ENCODE measurements around the gene ATP6V0E2.
"Not testable (repeated sequence)": the region's sequence is repeated elsewhere in the genome, so short reads cannot be mapped to it uniquely, and the experiment has no call there.

Gene ATP6V0E2

DNA sequence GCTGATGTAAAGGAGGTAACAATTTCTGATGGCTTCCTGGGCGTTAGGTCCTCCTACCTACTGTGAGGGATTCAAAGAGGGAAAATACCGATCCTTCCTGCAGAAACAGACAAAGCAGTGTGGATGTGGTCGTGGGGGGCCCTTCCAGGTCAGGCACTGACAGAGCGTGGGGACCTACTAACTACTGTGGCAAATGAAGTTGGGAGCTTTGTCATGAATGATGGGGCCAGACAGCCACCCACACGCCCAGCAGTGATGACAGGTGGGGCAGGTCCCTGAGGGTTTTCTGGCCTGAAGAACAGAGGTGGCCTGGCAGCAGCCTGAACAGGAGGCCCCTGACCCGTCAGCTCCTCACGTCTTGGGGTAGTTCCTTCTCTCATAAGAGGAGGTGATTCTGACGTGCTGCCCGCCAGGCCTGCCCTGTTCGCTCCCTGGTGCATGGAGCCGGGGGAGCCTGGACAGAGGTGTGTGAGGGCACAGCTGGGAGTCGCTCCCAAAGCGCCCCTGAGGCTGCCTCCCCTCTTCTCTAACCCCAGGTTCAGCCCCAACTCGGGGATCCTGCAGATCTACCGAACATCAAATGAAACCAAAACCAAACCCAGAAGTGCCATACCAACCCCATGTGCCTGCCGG lies 4.2 kb downstream of the ATP6V0E2 start:
- no peak for DNase-seq (ENCODE audit: extremely low read depth in 1 of 2, low read depth in 1 of 2)

DNA sequence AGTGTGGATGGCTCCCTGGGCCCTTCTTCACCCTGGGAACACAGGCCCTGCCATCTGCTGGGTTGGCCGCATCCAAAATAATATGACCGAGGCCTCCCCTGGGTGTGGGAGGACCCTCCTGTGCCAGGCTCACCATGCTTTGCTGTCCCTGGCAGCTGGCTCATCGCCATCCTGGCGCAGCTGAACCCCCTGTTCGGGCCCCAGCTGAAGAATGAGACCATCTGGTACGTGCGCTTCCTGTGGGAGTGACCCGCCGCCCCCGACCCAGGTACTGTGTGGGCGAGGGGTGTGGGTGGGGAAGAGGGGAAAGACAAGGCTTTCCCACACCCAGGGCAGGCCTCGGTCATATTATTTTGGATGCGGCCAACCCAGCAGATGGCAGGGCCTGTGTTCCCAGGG lies 4.8 kb downstream of the ATP6V0E2 start:
- no peak for DNase-seq (ENCODE audit: extremely low read depth in 1 of 2, low read depth in 1 of 2)

GRCh38 chr7:149879271-149879743 lies 5.5 kb downstream of the ATP6V0E2 start:
- no peak for DNase-seq (ENCODE audit: extremely low read depth in 1 of 2, low read depth in 1 of 2)

- DNase-seq (ENCODE audit: extremely low read depth in 1 of 2, low read depth in 1 of 2): no peak
Measured at GRCh38 chr7:149879766-149880637, 6.2 kb downstream of the ATP6V0E2 start.

DNA sequence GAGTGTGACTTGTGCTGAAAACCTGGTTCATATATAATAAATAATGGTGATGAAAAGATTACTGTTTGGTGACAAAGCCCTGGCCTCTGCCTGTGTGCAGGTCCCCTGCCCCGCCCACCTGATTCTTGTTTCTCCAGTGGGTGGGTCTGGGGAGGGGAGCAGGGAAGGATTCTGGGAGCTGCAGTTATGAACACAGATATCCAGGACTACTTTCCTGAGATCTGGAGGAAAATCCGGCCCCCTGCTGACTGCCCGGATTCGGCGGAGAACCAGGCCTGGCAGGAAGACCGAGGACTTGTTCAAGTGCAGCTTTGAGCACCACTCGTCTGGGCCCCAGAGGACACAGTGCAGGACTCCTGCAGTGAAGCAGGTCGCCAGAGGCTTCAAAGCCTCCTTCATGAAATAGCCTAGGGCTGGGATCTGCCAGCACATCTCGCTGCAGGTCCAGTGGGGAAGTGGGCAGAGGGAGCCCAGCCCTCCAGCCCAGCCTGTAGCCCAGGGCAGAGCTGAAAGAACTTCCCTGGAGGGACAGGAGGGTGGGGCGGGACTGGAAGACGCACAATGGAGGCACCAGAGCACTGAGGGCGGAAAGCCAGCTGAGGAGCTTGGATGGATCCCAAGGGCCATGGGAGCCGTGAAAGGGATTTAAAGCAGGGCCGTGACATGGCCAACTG lies 7.0 kb downstream of the ATP6V0E2 start:
- DNase-seq (ENCODE audit: extremely low read depth in 1 of 2, low read depth in 1 of 2): no peak

- no peak for DNase-seq (ENCODE audit: extremely low read depth in 1 of 2, low read depth in 1 of 2)
Measured at GRCh38 chr7:149881328-149882247, 7.8 kb downstream of the ATP6V0E2 start.

GRCh38 chr7:149882248-149883047 lies 8.7 kb downstream of the ATP6V0E2 start:
- DNase-seq (ENCODE audit: extremely low read depth in 1 of 2, low read depth in 1 of 2): no peak

DNA sequence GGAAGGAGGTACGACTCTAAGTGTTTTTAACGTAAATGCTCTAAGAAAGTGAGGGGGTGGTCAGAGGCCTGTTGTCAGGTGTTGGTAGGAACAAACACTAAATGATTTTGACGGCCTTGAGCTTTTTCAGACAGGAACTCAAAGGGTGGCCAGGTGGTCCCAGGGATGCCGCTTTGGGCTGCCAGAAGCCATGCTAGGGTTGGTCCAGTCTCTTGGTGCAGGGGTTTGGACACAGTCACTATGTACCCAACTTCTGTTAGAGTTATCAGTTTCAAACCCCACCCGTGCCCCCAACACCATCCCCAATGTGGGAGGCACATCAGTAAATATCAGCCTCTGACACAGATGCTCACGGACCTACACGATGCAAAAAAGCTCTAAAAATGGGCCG lies 9.3 kb downstream of the ATP6V0E2 start:
- no peak for DNase-seq (ENCODE audit: extremely low read depth in 1 of 2, low read depth in 1 of 2)

- peak in 1 of 2 donors; percentile 55 for DNase-seq (ENCODE audit: extremely low read depth in 1 of 2, low read depth in 1 of 2)
Measured at GRCh38 chr7:149883452-149883861, 9.7 kb downstream of the ATP6V0E2 start.

DNA sequence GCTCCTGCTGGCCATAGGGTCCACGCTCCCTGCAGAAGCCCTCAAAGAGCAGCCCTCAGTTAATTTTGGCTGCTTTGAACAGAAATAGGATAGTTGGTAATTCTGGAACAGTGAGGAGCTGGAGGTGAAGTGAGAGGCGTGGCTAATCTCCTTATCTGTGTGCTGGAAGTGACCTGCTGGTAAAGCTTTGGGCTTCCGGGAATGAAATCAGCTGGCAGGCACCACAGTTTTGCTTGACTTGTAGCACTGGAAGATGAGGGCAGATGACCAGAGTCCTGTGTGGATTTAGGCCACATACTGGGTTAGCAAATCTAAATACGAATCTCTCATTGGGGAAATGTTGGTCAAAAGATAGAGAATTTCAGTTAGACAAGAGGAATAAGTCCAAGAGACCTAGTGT lies 10.2 kb downstream of the ATP6V0E2 start:
- DNase-seq (ENCODE audit: extremely low read depth in 1 of 2, low read depth in 1 of 2): no peak

DNA sequence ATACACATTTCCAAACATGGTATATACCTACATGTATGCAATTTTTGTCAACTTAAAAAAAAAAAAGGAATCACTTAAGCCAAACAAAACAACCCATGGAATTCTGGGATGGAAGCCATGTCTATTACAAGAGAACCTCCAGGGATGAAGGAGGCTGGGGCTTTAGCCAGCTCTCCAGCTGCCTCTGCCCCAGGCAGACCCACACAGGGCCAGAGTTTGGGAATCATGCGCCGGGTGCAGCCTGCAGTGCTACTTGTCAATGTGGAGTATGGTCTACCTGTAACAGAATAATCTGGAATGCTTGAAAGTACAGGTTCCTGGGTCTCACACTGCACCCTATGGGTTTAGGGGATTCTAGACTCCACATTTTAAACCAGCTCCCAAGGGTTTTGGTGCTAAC lies 10.8 kb downstream of the ATP6V0E2 start:
- DNase-seq (ENCODE audit: extremely low read depth in 1 of 2, low read depth in 1 of 2): no peak

GRCh38 chr7:149885191-149886017 lies 11.6 kb downstream of the ATP6V0E2 start:
- DNase-seq (ENCODE audit: extremely low read depth in 1 of 2, low read depth in 1 of 2): no peak

GRCh38 chr7:149886018-149886415 lies 12.2 kb downstream of the ATP6V0E2 start:
- no peak for DNase-seq (ENCODE audit: extremely low read depth in 1 of 2, low read depth in 1 of 2)

GRCh38 chr7:149887311-149887710 lies 13.5 kb downstream of the ATP6V0E2 start:
- DNase-seq (ENCODE audit: extremely low read depth in 1 of 2, low read depth in 1 of 2): no peak

DNA sequence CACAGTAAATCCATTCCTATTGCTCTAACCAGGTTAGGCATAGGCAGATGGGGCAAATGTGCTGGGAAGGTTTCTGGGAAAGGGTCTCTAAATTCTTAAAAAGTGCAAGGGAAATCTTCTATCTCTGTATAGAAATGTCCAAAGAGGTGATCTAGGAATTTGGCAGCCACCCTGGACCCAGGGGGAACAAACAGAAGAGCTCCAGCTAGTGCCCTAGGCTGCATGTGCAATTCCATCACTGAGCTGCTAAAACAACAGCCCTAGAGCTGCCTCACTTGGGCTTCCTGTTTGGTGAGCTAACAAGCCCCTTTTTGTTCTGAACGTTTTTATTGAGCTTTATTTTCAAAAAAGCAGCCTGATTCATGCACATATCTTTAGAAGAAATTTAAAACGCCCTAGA lies 16.9 kb downstream of the ATP6V0E2 start:
- not testable (repeated sequence) for DNase-seq (ENCODE audit: extremely low read depth in 1 of 2, low read depth in 1 of 2)

DNA sequence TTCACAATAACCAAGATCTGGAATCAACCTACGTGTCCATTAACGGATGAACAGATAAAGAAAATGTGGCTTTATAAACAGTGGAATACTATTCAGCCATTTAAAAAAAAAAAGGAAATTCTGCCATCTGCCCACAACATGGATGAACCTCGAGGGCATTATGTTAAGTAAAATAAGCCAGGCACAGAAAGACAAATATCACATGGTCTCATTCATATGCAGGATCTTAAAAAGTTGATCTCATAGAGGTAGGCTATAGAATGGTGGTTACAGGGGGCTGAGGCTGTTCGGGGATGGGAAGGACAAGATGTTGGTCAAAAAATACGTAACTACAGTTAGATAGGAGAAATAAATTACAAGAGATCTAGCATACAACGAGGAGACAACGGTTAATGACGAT lies 21.2 kb downstream of the ATP6V0E2 start:
- DNase-seq (ENCODE audit: extremely low read depth in 1 of 2, low read depth in 1 of 2): not testable (repeated sequence)

DNA sequence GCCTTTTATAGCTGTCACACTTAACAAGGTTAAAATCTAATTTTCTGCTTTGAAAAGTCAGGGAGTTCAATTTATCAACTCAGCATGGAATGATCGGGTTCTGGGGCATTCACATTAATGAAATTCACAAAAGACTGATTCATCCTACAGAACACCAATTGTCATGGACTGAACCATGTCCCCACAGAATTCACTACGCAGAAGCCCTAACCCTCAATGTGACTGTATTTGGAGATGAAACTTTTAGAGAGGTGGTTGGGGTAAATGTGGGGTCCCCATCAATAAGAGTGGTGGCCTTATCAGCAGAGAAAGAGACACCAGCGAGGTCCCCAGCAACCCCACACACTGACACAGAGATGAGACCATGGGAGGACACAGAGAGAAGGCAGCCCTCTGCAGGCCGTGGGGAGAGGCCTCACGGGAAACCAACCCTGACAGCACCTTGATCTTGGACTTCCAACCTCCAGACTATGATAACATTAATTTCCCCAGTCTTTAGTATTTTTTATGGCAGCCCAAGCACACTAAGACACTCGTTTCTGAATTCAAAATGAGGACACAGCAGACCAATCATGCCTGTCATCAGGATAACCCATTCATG lies 34.1 kb downstream of the ATP6V0E2 start:
- DNase-seq (ENCODE audit: extremely low read depth in 1 of 2, low read depth in 1 of 2): not testable (repeated sequence)

DNA sequence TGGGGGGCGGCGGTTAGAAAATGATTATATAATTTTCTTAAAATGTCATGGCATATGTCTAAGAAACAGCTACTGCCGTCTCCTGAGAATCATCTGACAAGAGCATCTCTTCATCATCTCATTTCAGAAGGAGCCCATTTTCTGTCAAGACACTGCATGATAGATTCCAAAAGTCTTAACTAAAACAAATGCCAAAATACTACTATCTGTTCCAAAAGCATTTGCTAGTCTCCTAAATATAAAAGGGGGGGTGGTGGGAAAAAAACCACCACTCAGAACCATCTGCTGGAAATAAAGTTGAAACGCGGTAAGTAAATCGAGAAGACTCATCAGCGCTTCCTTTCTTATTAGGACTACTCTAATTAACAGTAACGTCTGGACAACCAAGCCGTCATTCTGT lies 36.5 kb downstream of the ATP6V0E2 start:
- not testable (repeated sequence) for DNase-seq (ENCODE audit: extremely low read depth in 1 of 2, low read depth in 1 of 2)
